GM21717 (cell line): ENCODE results near the gene ATP6V1B1.

Experiments
- ATAC-seq: cut with Tn5 transposase; IDR thresholded peaks from one replicate; pipeline ENCODE4 v1.9.1; 2021; ENCODE audit warnings: mild to moderate bottlenecking, moderate library complexity; ENCODE audit not compliant: unreplicated experiment

Gene ATP6V1B1

GRCh38 chr2:70926042-70926441 lies 9.7 kb upstream of the ATP6V1B1 start:
- no peak for ATAC-seq

- ATAC-seq = no peak
Measured at GRCh38 chr2:70927138-70927537, 8.6 kb upstream of the ATP6V1B1 start.

GRCh38 chr2:70927641-70928040 lies 8.1 kb upstream of the ATP6V1B1 start:
- ATAC-seq = no peak

- ATAC-seq = no peak
Measured at GRCh38 chr2:70928366-70928765, 7.3 kb upstream of the ATP6V1B1 start.

- no peak for ATAC-seq
Measured at GRCh38 chr2:70930371-70931329, 5.0 kb upstream of the ATP6V1B1 start.

GRCh38 chr2:70931376-70932000 lies 4.2 kb upstream of the ATP6V1B1 start:
- ATAC-seq = no peak

- no peak for ATAC-seq
Measured at GRCh38 chr2:70932631-70933230, 3.0 kb upstream of the ATP6V1B1 start.

- ATAC-seq = no peak
Measured at GRCh38 chr2:70934981-70935380, 719 bp upstream of the ATP6V1B1 start.

- no peak for ATAC-seq
Measured at GRCh38 chr2:70936165-70936978, 672 bp downstream of the ATP6V1B1 start.

GRCh38 chr2:70936979-70937811 lies 1.5 kb downstream of the ATP6V1B1 start:
- no peak for ATAC-seq

GRCh38 chr2:70937866-70938585 lies 2.3 kb downstream of the ATP6V1B1 start:
- ATAC-seq = no peak

GRCh38 chr2:70938586-70938950 lies 2.9 kb downstream of the ATP6V1B1 start:
- no peak for ATAC-seq

GRCh38 chr2:70939001-70939838 lies 3.5 kb downstream of the ATP6V1B1 start:
- ATAC-seq = no peak

GRCh38 chr2:70939839-70940580 lies 4.3 kb downstream of the ATP6V1B1 start:
- ATAC-seq = no peak

GRCh38 chr2:70941186-70941585 lies 5.5 kb downstream of the ATP6V1B1 start:
- ATAC-seq = no peak

- ATAC-seq = no peak
Measured at GRCh38 chr2:70941701-70942100, 6.0 kb downstream of the ATP6V1B1 start.

- ATAC-seq = no peak
Measured at GRCh38 chr2:70942396-70943204, 6.9 kb downstream of the ATP6V1B1 start.
